DND-41 (cell line): ENCODE results near the gene GRIN3B.

Experiments used
- ATAC-seq: fragments of 200-7000 bp; cut with Tn5 transposase; 3 replicates; pipeline ENCODE4 v1.9.1; 2021; ENCODE audit warnings: low read depth; ENCODE audit not compliant: insufficient read depth
- DNase-seq: peaks from one replicate; pipeline ENCODE4 v3.0.0-alpha.2; 2020
- H2AFZ ChIP-seq: 2 replicates; pipeline ENCODE4 v1.6.0; 2012; ENCODE audit warnings: low read depth, low read length
- H3K27ac ChIP-seq: 2 replicates; pipeline ENCODE4 v1.5.1; 2012; ENCODE audit warnings: low read length, inconsistent platforms
- H3K27me3 ChIP-seq: fragments of 200-600 bp; sonication (generic); 2 replicates; pipeline ENCODE4 v1.6.0; 2012; ENCODE audit warnings: low read length, mild to moderate bottlenecking, inconsistent platforms; ENCODE audit not compliant: insufficient read depth, poor library complexity
- H3K36me3 ChIP-seq: 2 replicates; pipeline ENCODE4 v1.5.1; 2012; ENCODE audit warnings: low read length, inconsistent platforms; ENCODE audit not compliant: insufficient read depth
- H3K4me1 ChIP-seq: 2 replicates; pipeline ENCODE4 v1.5.1; 2012; ENCODE audit warnings: mild to moderate bottlenecking, low read length; ENCODE audit not compliant: insufficient read depth
- H3K4me2 ChIP-seq: 2 replicates; pipeline ENCODE4 v1.6.0; 2012; ENCODE audit warnings: mild to moderate bottlenecking, moderate library complexity, low read length, inconsistent platforms; ENCODE audit not compliant: insufficient read depth
- H3K4me3 ChIP-seq, 2 experiments: fragments of 200-600 bp in 1 of 2; shearing (Covaris generic) in 1 of 2; 2 replicates each; pipeline ENCODE4 v1.5.1; 2012 to 2016; ENCODE audit warnings: inconsistent platforms in 2 of 2, low read length in 2 of 2, mild to moderate bottlenecking in 2 of 2, low read depth in 1 of 2, moderate library complexity in 1 of 2
- H3K79me2 ChIP-seq: 2 replicates; pipeline ENCODE4 v1.6.0; 2012; ENCODE audit warnings: low read length, inconsistent platforms; ENCODE audit not compliant: insufficient read depth
- H3K9ac ChIP-seq: 2 replicates; pipeline ENCODE4 v1.6.0; 2012; ENCODE audit warnings: low read depth, mild to moderate bottlenecking, inconsistent platforms, low read length, moderate library complexity
- H3K9me3 ChIP-seq: 2 replicates; pipeline ENCODE4 v1.5.1; 2012; ENCODE audit warnings: low read length, moderate library complexity, mild to moderate bottlenecking, inconsistent platforms; ENCODE audit not compliant: insufficient read depth, severe bottlenecking
- H4K20me1 ChIP-seq: 2 replicates; pipeline ENCODE4 v1.6.0; 2012; ENCODE audit warnings: low read length; ENCODE audit not compliant: insufficient read depth
- CTCF ChIP-seq: IDR thresholded peaks from 2 replicates; pipeline ENCODE4 v1.5.1; 2012; ENCODE audit warnings: borderline replicate concordance, low read length, moderate library complexity, mild to moderate bottlenecking; ENCODE audit not compliant: poor library complexity, severe bottlenecking; ENCODE audit errors: extremely low read depth
- EZH2 ChIP-seq: IDR thresholded peaks from 3 replicates; pipeline ENCODE4 v1.6.1; 2012; ENCODE audit warnings: borderline replicate concordance, low read depth, mild to moderate bottlenecking, moderate library complexity, low read length, inconsistent platforms; ENCODE audit not compliant: severe bottlenecking

The GRIN3B gene

GRCh38 chr19:1046836-1047695, 46.8 kb downstream of the GRIN3B start:
- H3K4me2 ChIP-seq = no peak overlapping the region
- no peaks in the 10 kb centered on the region for H3K27me3 ChIP-seq
- no peak overlapping the region for H3K27ac ChIP-seq
- TF ChIP-seq CTCF (no peak), EZH2 (no peak)
- H3K79me2 ChIP-seq = no peaks in the 10 kb centered on the region
- H3K9ac ChIP-seq = no peak overlapping the region
- peaks cover 6% of the 10 kb centered on the region; the same call in 1 of the 2 replicates for H4K20me1 ChIP-seq
- no peaks in the 10 kb centered on the region for H3K9me3 ChIP-seq
- ATAC-seq (no peak), DNase-seq (no peak)
- H2AFZ ChIP-seq = no peak overlapping the region
- 0 out of 2 replicates have a peak, but pooled peaks cover 2% of the 10 kb centered on the region for H3K4me1 ChIP-seq
- H3K4me3 ChIP-seq = no peak overlapping the region
- H3K36me3 ChIP-seq = peaks cover 18% of the 10 kb centered on the region

DNA sequence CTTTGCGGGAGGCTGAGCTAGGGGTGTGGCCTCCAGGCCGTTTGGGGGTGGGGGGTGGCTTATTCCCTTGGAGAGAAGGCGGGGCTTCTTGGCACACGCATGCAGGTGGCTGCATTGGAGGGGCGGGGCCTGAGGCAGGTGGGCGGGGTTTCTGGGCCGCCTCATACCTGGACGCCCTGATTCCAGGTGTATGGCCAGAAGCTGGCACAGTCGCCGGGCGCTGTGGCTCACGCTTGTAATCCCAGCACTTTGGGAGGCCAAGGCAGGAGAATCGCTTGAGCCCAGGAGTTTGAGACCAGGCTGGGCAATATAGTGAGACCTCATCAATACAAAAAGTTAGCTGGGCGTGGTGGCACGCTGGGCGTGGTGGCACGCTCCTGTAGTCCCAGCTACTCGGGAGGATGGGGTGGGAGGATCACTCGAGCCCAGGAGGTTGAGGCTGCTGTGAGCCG, 47.5 kb downstream of the GRIN3B start:
- ATAC-seq = no peak
- Histone ChIP-seq H3K36me3 (peaks cover 12% of the 10 kb centered on the region), H3K9ac (no peak overlapping the region), H3K9me3 (no peaks in the 10 kb centered on the region), H2AFZ (no peak overlapping the region), H3K79me2 (no peaks in the 10 kb centered on the region), H3K4me1 (no peaks in the 10 kb centered on the region), H3K4me2 (no peak overlapping the region), H3K4me3 (no peak overlapping the region), H4K20me1 (peaks cover 3% of the 10 kb centered on the region; the same call in 1 of the 2 replicates), H3K27ac (no peak overlapping the region), H3K27me3 (no peaks in the 10 kb centered on the region)
- no peak for DNase-seq
- no peak for TF ChIP-seq EZH2
- TF ChIP-seq CTCF = no peak

DNA sequence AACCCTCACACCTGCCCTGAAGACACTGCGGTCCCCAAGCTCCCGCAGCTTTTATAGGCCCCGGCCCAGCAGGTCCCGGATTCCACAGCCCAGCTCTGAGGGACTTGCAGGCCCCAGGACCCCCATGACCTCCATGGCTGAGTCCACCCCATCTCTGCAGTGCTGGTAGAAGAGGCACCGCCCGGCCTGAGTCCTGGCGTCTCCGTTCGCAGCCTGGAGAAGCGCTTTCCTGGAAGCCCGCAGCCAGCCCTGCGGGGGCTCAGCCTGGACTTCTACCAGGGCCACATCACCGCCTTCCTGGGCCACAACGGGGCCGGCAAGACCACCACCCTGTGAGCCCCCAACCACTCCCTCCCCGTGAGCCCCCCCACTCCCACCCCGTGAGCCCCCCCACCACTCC, 48.9 kb downstream of the GRIN3B start:
- H3K4me1 ChIP-seq = no peaks in the 10 kb centered on the region
- peaks cover 11% of the 10 kb centered on the region for H3K36me3 ChIP-seq
- H3K9me3 ChIP-seq = no peaks in the 10 kb centered on the region
- H3K4me3 ChIP-seq = no peak overlapping the region
- H2AFZ ChIP-seq = no peak overlapping the region
- TF ChIP-seq EZH2 (no peak), CTCF (no peak)
- no peaks in the 10 kb centered on the region for H4K20me1 ChIP-seq
- H3K4me2 ChIP-seq = no peak overlapping the region
- no peak for DNase-seq
- H3K79me2 ChIP-seq = no peaks in the 10 kb centered on the region
- H3K27ac ChIP-seq = no peak overlapping the region
- no peak overlapping the region for H3K9ac ChIP-seq
- ATAC-seq = no peak
- H3K27me3 ChIP-seq = no peaks in the 10 kb centered on the region
